GM21576 (cell line): Measurements from ENCODE around the gene WDR48.

Experiments
- ATAC-seq: cut with Tn5 transposase; IDR thresholded peaks from one replicate; pipeline ENCODE4 v1.9.1; 2021; ENCODE audit warnings: mild to moderate bottlenecking, moderate library complexity; ENCODE audit not compliant: unreplicated experiment

The WDR48 gene

GRCh38 chr3:39137991-39138803 lies 86.4 kb downstream of the WDR48 start:
- ATAC-seq = no peak

GRCh38 chr3:39138804-39139415 lies 87.1 kb downstream of the WDR48 start:
- ATAC-seq = no peak

GRCh38 chr3:39139442-39139841 lies 87.6 kb downstream of the WDR48 start:
- ATAC-seq = no peak

GRCh38 chr3:39140341-39140971 lies 88.6 kb downstream of the WDR48 start:
- no peak for ATAC-seq

- no peak for ATAC-seq
Observed at GRCh38 chr3:39141171-39141995, 89.6 kb downstream of the WDR48 start.

- no peak for ATAC-seq
Observed at GRCh38 chr3:39142067-39142466, 90.3 kb downstream of the WDR48 start.

GRCh38 chr3:39143051-39143885 lies 91.5 kb downstream of the WDR48 start:
- no peak for ATAC-seq

GRCh38 chr3:39144095-39144747 lies 92.4 kb downstream of the WDR48 start:
- no peak for ATAC-seq

- ATAC-seq = no peak
Observed at GRCh38 chr3:39144748-39145380, 93.0 kb downstream of the WDR48 start.

- no peak for ATAC-seq
Observed at GRCh38 chr3:39146083-39146501, 94.3 kb downstream of the WDR48 start.
